H1 (cell line): ENCODE data around the gene RFT1. TPM values are rescaled to one million over a fixed set of nuclear protein-coding genes. Genes with fewer than 3 reads are reported as not detected.

Experiments used
- BACH1 ChIP-seq: IDR thresholded peaks from 2 replicates; pipeline ENCODE4 v1.6.1; 2012; ENCODE audit warnings: low read length, improper control_type of control experiment
- RNF2 ChIP-seq: fragments of 200-900, 300-1000 bp; sonication (generic); IDR thresholded peaks from 2 replicates; pipeline ENCODE4 v1.7.1; 2016; ENCODE audit warnings: borderline replicate concordance, low read depth, mild to moderate bottlenecking, antibody characterized with exemption, low read length; ENCODE audit not compliant: poor library complexity, severe bottlenecking; ENCODE audit errors: missing control alignments
- polyA plus RNA-seq, 7 experiments: library from polyadenylated mRNA; depleted of rRNA in 3 of 7; stranded (reverse) in 5 of 7; unstranded in 2 of 7; fragments of >200 nt in 5 of 7; fragments of 200-250 nt in 2 of 7; gene quantifications; 1 replicate in 5 of 7; 2 replicates in 1 of 7; 4 replicates in 1 of 7; pipeline versions ENCODE4 v1.2.1 to v1.2.3, GENCODE V29; 2011 to 2013; ENCODE audit warnings: missing spikeins in 2 of 7, mixed read lengths in 2 of 7
- total RNA-seq: library from RNA; stranded (reverse); fragmentation: NEBNext Ultra II Directional; extraction: Animal tissue kit (Norgen Biotek cat#: 25700); gene quantifications from 2 replicates; pipeline ENCODE4 v1.2.1, GENCODE V29; 2021

Gene RFT1
- total and polyA plus RNA-seq, 2 of the 8 experiments (the other 6 are each of a cell fraction or from before 2014, with no cell fraction given), result 27.7 to 42.4 TPM

- TF ChIP-seq BACH1, result no peak
- TF ChIP-seq RNF2, result no peak
Measured at GRCh38 chr3:53100818-53101466, 29.3 kb downstream of the RFT1 start (continued).
